ENCODE measurements around the gene AQP6.

DNA sequence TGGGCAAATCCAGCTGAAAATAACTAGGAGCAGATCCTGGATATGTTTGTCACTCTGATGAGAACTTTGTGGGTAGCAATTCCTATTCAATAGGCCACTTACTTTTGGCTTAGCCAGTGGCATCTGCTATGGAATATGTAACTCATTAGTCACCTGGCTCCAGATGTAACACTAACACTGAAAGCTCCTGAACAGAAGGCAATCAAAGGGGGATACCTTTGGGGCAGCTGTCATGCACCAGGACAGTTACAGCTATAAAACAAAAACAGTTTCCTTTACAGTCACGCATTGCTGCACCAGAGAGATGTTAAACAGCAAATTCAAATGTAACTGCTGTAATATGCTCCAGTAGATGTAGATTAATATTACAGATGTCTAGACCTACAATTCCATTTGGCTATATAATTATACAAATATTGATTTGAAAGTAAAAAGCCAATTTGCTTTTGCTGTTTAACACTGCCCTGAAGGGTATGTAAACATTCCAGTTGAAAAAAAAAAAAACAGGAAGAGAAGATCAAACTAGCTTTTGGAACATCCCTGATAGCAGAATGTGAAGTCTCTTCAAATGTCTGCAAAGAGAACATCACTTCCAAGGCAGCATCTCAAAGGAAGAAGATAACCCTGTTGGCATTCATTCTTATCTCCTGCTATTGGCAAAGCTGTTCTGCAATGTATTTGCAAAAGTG lies 34.2 kb downstream of the AQP6 start:
- TF ChIP-seq, protein P1, sequence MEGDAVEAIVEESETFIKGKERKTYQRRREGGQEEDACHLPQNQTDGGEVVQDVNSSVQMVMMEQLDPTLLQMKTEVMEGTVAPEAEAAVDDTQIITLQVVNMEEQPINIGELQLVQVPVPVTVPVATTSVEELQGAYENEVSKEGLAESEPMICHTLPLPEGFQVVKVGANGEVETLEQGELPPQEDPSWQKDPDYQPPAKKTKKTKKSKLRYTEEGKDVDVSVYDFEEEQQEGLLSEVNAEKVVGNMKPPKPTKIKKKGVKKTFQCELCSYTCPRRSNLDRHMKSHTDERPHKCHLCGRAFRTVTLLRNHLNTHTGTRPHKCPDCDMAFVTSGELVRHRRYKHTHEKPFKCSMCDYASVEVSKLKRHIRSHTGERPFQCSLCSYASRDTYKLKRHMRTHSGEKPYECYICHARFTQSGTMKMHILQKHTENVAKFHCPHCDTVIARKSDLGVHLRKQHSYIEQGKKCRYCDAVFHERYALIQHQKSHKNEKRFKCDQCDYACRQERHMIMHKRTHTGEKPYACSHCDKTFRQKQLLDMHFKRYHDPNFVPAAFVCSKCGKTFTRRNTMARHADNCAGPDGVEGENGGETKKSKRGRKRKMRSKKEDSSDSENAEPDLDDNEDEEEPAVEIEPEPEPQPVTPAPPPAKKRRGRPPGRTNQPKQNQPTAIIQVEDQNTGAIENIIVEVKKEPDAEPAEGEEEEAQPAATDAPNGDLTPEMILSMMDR (IDR thresholded peaks at IDR 0.05; ENCODE audit: borderline replicate concordance, extremely low read depth, low read length, poor library complexity, severe bottlenecking), result no peak
- no peak for TF ChIP-seq EZH2 (IDR thresholded peaks at IDR 0.05; ENCODE audit: borderline replicate concordance, low read depth, low read length, severe bottlenecking)
